GM18499 (cell line): ENCODE data around the gene USP25.

ENCODE experiments used
- ATAC-seq: cut with Tn5 transposase; IDR thresholded peaks from one replicate; pipeline ENCODE4 v1.9.1; 2021; ENCODE audit warnings: moderate number of reproducible peaks; ENCODE audit not compliant: insufficient read depth, unreplicated experiment

USP25 gene

GRCh38 chr21:15848634-15849560, 119.1 kb downstream of the USP25 start:
- ATAC-seq: no peak

GRCh38 chr21:15849927-15850326, 120.1 kb downstream of the USP25 start:
- no peak for ATAC-seq

GRCh38 chr21:15850645-15851044, 120.9 kb downstream of the USP25 start:
- ATAC-seq: no peak

DNA sequence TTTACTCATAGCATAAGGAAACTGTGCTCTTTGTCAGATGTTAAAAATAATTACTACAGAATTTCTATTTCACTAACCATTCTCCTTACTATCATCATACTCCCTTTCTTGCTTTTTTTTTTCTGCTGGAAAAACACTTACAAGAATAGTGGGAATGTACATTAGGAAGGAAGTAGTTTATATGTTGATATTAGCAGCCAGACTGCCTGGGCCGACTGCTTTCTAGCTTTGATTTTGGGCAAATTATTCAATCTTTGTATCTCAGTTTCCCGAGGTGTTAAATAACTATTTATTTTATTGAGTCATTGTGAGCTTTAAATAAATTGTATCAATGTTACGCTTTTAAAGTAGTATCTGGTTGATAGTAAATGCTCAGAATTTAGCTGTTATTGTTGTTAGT, 122.4 kb downstream of the USP25 start:
- no peak for ATAC-seq

DNA sequence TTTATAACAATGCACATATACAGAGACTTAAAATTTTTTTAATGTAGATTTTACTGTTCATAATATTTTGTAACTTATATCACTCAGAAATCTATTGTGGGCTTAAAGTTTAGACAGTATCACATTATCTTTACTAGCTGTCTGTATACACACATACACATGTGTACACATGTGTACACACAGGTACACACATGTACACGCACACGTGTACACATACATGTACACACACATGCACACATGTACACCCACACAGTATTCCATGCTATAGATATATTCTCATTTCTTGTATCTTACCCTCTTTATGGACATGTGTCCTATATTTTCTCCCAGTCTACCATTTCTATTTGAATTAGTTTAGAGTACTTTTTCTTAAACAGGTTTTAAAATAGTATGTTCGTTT, 123.3 kb downstream of the USP25 start:
- ATAC-seq: no peak

- ATAC-seq: no peak
These were observed 127.0 kb downstream of the USP25 start for GRCh38 chr21:15856813-15857212.

GRCh38 chr21:15857740-15858139, 128.0 kb downstream of the USP25 start:
- no peak for ATAC-seq

- ATAC-seq: no peak
These were observed 130.8 kb downstream of the USP25 start for GRCh38 chr21:15860541-15860940.

DNA sequence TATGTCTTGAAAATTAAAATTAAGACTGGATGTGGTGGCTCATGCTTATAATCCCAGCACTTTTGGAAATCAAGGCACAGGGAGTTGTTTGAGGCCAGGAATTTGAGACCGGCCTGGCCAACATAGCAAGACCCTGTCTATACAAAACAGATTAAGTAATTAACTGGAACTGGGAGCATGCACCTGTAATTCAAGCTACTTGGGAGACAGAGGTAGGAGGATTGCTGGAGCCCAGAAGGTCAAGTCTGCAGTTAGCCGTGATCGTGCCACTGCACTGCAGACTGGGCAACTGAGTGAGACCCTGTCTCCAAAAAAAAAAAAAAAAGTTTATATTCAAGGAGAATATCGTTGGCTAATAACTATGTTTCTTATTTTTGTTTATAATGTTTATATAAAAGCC, 139.2 kb downstream of the USP25 start:
- ATAC-seq: no peak

GRCh38 chr21:15870819-15871218, 141.0 kb downstream of the USP25 start:
- ATAC-seq: no peak

GRCh38 chr21:15872236-15872635, 142.5 kb downstream of the USP25 start:
- no peak for ATAC-seq

DNA sequence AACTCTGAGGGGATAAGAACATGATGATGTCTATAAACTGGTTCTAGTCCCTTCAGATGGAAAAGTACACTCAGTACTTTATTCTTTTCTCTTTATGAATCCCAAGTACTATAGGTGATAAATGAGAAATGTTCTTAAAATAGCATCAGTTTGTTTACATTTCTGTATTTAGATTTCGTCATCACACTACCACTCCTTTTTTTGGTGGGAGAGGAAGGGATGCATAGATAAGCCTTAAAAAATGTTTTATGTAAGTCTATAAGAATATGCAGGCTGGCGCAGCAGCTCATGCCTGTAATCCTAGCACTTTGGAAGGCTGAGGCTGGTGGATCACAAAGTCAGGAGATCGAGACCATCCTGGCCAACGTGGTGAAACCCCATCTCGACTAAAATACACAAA, 144.8 kb downstream of the USP25 start:
- no peak for ATAC-seq

DNA sequence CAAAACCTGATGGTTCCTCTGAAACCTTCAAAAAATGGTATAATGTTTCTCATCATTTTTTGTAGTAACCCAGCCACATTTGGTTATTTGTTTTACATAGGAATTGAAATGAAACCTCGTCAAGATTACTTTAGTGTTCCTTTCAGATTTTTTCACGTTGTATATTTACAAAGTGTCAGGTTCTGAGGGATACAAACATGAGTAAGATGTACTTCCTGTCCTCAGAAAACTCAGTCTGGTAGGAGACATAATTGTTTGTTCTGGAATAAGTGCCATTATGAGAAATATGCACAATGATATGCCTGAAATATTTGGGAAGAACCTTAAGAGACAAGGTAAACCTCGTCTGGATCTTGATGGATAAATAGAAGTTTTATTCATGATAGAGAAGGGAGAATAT, 145.5 kb downstream of the USP25 start:
- ATAC-seq: no peak

DNA sequence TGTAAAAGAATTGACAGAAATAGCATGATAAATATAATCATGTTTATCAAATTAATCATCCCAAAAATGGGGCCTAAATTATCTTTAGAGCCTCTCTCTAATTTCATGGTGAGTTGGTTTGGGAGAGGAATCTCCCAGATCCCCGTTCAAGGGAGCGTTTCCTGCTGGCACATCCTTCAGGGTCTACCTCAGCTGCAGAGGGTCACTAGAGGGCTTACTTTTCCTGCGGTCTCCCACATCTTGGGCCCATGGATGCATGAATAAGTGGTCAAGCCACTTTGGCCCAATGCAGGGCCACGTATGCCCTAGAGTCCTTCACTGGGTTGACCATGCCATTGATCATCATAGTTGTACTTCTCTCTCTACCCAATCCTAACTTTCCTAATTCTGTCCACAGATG, 164.1 kb downstream of the USP25 start:
- no peak for ATAC-seq

DNA sequence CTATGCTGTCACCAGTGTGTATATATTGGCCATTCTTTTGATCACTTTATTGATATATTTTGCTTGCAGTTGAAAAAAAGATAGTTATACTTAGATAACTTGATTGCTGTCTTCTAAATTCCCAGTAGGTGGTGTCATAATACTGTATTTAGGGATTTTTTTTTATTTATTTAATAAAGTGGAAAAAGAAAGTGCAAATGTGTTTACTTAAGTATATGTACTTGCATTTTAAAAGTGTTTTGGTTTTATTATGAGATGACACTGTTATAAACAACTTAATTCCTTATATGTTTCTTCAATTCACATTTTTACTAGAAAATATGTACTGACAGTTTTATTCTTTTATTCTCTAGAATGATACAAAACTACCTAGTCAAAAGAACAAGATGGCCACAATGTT, 164.8 kb downstream of the USP25 start:
- no peak for ATAC-seq

GRCh38 chr21:15895142-15896106, 165.6 kb downstream of the USP25 start:
- ATAC-seq: no peak

DNA sequence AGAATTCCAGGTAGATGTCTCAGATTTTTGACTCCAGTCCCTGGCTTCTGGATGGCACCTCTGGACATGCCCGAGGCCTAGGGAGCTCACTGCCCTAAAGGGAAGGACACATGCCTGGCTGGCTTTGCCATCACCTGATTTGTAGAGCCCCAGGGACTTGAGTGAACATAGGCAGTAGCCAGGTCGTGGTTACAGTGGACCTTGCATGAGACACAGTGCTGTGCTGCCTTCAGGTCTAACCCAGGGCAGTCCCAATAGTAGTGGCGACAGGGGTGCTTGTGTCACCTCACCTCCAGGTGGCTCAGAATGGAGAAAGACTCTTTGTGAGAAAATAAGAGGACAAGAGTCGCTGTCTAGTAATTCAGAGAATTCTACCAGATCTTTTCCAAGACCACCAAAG, 166.7 kb downstream of the USP25 start:
- ATAC-seq: no peak

DNA sequence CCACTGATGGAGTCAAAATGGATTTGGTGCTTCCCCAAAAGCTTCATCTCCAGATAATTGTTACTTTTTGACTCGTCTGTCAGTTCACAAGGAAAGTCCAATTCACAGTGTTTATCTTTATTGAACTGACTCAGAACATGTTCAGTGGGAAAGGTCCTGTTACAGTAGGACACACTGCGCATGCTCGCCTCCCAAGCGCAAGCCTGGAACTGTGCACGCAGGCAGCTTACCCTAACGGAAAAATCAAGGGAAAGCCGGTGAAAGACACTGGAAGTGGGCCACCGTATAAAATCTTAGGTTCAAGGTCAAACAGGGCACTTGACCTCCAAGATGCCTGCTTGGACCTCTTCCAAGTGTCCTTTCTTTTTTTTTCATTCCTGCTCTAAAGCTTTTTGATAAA, 174.6 kb downstream of the USP25 start:
- no peak for ATAC-seq

GRCh38 chr21:15908187-15908586, 178.4 kb downstream of the USP25 start:
- no peak for ATAC-seq

DNA sequence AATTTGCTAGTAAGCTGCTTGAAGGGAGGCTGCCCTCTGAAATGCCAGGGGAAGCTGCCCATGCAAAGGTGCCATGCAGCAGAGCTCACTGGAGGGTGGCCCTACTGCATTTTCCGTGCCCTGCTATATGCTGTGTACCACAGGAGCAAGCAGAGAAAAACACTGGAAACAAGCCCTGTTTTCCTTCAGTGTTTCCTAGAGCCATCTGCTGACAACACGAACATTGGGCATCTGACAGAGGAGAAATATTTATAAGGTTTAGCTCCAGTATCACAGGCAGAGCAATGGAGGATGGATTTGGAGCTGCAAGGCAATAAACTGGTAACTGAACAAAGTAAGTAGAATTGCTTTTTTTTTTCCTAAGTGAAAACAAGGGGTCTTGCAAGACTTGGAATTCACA, 198.4 kb downstream of the USP25 start:
- no peak for ATAC-seq
